ENCODE results near the gene DSTN.

DNA sequence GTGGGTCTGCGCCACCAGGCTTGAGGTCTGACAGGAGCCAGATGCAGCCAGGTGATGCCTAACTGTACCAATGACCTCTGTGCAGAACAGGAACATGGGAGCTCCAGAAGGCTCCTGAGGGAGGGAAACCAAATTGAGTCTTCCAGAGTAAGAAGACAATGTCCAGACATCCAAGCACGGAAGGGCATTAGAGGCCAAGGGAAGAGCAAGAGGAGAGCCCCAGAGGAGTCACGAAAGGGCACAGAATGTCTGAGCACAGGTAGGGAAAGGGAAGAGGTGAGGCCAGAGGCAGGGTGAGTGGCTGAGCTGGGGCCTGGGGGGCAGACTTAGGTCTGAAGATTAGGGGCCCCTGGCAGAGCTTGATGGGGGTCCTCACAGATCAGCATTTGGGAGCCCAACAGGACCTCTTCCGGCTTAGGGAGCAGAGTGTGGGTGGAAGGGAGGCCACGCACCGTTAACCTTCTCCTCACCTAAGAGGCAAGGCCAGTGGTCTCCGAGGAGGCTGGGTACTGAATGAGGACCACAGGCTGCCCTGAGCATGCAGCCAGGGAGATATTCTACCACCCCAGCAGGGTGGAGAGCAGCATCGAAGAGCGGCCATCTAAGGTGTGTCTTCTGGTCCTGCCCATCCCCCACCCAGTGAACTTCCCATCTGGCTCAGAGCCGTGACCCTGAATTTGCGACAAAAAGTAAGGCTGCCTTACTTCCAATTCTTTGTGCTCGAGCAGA lies 70.4 kb downstream of the DSTN start:
- TF ChIP-seq EZH2 (IDR thresholded peaks at IDR 0.05; ENCODE audit: borderline replicate concordance, low read length), result no peak
- TF ChIP-seq, protein P1, sequence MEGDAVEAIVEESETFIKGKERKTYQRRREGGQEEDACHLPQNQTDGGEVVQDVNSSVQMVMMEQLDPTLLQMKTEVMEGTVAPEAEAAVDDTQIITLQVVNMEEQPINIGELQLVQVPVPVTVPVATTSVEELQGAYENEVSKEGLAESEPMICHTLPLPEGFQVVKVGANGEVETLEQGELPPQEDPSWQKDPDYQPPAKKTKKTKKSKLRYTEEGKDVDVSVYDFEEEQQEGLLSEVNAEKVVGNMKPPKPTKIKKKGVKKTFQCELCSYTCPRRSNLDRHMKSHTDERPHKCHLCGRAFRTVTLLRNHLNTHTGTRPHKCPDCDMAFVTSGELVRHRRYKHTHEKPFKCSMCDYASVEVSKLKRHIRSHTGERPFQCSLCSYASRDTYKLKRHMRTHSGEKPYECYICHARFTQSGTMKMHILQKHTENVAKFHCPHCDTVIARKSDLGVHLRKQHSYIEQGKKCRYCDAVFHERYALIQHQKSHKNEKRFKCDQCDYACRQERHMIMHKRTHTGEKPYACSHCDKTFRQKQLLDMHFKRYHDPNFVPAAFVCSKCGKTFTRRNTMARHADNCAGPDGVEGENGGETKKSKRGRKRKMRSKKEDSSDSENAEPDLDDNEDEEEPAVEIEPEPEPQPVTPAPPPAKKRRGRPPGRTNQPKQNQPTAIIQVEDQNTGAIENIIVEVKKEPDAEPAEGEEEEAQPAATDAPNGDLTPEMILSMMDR (IDR thresholded peaks at IDR 0.05; ENCODE audit: low read length), result no peak
